B cell (primary cell): Measurements from ENCODE around the gene RAD51B.

Experiments
- CTCF ChIP-seq: fragments of 200-600 bp; IDR thresholded peaks from one replicate; pipeline ENCODE4 v1.8.0; 2022; ENCODE audit warnings: antibody characterized with exemption, mild to moderate bottlenecking
- EZH2 ChIP-seq: IDR thresholded peaks from 2 replicates; pipeline ENCODE4 v1.6.1; 2012; ENCODE audit warnings: borderline replicate concordance, low read depth, mild to moderate bottlenecking, moderate library complexity, low read length; ENCODE audit not compliant: insufficient read depth, poor library complexity, severe bottlenecking

DNA sequence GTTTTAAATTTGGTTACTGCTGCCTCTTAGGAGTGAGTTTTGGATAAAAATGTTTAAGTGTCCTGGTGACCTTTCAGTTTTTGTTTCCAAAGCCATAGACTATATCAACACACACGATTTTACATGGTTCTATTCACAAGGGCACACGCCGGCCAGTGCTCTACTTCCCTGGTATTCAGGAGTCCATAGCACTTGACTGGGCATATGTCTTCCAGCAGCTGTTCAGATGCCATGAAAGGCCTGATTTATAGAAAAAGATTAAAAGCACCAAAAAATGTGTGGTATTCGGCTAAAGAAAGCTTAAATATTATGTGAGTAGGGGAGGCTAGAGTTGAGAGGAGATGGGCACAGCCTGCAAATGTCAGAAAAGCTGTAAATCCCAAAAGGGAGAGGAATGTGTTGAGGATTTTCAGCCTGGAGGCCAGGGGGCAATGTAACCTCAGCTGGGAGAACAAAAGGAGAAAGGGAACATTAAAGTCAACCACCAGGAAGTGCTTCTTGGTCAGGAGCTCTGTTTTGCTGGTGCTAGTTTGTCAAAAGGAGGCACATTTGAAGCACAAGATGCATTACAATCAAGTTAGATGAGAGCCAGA lies 478.4 kb downstream of the RAD51B start:
- TF ChIP-seq CTCF = no peak
- TF ChIP-seq EZH2 = no peak
